GM21576 (cell line): ENCODE data around the gene IGFBP5.

Experiments
- ATAC-seq: cut with Tn5 transposase; IDR thresholded peaks from one replicate; pipeline ENCODE4 v1.9.1; 2021; ENCODE audit warnings: mild to moderate bottlenecking, moderate library complexity; ENCODE audit not compliant: unreplicated experiment

The IGFBP5 gene

GRCh38 chr2:216690456-216690852 is 4.9 kb downstream of the IGFBP5 start:
- no peak for ATAC-seq

- no peak for ATAC-seq
Measured at GRCh38 chr2:216689397-216689796, 6.0 kb downstream of the IGFBP5 start.

GRCh38 chr2:216688731-216689340 is 6.5 kb downstream of the IGFBP5 start:
- ATAC-seq = no peak

- no peak for ATAC-seq
Measured at GRCh38 chr2:216687646-216688045, 7.7 kb downstream of the IGFBP5 start.

DNA sequence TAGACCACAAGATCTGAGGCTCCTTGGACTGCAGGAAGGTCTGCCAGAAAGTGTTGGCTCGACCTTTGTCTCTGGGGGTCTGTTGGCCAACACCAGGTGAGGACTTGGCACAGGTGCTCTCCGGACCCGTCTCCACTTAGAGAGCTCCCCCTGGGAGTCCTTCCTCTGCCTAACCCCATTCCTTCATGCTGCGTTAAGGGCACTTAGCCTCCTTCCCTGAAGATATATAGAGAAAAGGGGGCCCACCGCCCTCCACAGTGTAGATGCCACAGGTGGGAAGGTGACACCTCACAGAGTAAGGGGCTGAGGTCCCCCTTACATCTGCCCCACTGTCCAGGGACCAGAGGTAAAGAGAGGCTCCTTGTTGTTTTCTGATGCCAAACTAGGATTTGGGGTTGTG is 8.2 kb downstream of the IGFBP5 start:
- no peak for ATAC-seq

DNA sequence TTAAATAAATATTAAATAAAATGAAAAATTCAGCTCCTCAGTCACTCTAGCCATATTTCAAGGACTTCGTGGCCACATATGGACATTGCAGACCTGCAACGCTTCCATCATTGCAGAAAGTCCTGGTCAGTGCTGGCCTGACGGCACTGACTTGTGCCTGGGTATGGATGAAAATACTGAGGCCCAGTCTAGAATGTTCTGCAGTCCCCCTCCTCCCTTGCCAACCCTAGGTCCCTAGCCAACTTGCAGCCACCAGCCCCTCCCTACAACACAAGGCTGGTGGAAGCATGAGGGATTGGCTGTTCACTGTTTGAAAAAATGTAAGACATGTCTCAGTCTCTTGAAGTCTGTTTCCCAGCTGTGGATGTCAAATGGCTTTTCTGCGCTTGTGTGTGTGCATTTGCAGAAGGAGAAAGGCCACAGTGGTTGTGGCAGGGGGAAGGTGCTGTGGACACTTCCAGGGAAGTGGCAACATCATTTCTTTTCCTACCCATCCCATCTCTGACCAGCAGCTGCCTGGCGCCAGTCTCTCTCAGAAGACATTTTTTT is 9.9 kb downstream of the IGFBP5 start:
- ATAC-seq = no peak

- no peak for ATAC-seq
Measured at GRCh38 chr2:216683846-216684245, 11.5 kb downstream of the IGFBP5 start.

DNA sequence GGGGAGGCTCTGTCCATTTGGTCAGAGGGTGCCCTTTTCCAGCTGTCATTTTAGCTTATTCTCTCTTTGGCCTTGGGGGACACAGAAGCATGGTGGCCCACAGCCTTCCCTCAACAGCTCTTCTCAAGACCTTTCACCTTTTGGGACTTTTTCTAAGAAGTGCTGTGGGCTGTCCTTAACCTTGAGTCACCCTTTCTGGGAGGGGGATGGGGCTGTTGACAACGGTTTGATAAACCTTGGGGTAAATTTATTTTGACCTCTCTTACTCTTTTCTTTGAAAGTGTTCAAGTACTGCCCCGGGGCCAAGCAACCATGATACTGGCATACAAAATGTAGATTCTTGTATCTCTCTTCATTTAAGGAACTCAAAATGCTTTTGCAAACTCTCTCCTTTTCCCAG is 13.7 kb downstream of the IGFBP5 start:
- no peak for ATAC-seq

GRCh38 chr2:216680951-216681629 is 14.3 kb downstream of the IGFBP5 start:
- no peak for ATAC-seq

DNA sequence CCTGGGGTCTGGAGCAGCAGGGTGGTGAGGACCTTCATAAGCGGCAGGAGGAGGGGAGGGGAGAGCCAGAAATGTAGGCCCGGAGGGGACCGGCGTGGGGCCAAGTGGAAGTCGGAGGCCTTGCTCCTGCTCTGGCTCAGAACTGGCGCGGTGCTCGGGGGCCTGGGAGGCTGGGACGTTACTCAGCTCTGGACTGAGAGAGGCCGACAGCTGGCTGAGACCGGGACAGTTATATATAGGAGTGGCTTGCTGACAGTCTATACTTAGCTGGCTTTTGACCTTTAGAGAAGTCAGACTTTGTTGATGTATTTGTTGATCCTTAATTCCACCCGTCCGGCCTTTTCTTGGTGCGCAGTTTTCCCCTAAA is 15.7 kb downstream of the IGFBP5 start:
- no peak for ATAC-seq

- no peak for ATAC-seq
Measured at GRCh38 chr2:216678813-216679657, 16.3 kb downstream of the IGFBP5 start.

DNA sequence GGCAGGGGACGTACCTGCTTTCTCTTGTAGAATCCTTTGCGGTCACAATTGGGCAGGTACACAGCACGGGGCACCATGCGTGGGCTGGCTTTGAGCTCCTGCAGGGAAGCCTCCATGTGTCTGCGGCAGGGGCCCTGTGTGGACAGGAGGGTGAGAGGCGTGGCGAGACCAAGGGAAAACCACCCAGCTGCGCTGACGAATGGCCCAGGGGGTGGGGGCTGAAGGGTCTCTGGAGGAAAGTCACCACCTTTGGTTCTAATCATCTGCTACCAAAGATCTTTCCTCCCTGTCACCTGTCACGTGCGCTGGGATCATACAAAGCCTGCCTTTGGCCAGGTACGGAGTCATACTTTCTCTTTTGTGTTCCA is 17.3 kb downstream of the IGFBP5 start:
- no peak for ATAC-seq

DNA sequence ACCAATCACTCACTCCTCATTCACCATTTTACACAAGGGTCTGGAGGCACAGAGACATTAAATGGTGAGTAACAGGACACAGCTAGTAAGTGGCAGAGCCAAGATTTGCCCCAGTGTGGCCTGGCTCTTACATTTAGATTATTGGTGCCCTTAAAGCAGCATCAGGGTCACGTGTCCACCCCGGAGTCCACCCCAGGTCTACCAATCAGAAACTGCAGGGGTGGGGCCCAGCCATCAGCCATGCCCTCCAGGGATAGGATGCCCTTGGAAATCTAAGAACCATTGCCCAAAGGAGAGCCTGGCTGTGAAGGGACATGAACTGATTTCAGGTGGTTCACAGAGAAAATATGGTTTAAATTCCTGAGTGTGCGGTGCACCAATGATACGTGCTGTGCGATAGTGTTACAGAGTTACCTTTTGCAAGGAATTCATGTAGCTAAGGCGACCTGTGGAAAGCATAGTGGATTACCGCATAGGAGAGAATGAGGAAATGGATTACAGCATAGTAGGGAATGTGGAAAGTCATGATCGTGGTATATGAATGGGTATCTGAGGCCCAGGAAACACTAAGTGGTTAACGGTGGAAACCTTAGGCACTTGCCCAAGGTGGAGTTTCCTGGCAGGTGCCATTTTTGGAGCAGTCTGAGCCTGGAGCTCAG is 17.8 kb downstream of the IGFBP5 start:
- ATAC-seq = no peak

GRCh38 chr2:216676630-216677029 is 18.7 kb downstream of the IGFBP5 start:
- no peak for ATAC-seq

DNA sequence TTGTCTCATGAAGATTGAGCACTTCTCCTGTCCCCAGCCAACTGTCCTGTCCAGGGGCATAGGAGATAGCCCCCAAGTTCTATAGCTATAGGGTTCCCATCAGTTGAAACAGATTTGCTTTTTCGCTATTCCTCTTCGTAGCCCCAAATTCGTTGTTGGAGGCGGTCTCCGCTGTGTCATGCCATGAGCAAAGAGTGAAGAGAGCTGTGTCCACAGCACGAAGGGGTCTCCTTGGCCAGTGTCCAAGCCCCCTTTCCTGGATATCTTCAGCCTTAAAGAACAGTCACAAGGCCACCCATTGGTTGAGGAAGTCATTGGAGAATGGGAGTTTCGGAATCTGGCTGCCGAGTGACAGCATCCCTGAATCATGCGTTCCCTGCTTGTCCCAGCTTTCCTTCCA is 21.0 kb downstream of the IGFBP5 start:
- ATAC-seq = no peak

GRCh38 chr2:216673609-216674008 is 21.7 kb downstream of the IGFBP5 start:
- ATAC-seq = no peak

GRCh38 chr2:216673021-216673420 is 22.3 kb downstream of the IGFBP5 start:
- no peak for ATAC-seq

GRCh38 chr2:216672466-216672865 is 22.9 kb downstream of the IGFBP5 start:
- no peak for ATAC-seq

- no peak for ATAC-seq
Measured at GRCh38 chr2:216671791-216672343, 23.5 kb downstream of the IGFBP5 start.

- ATAC-seq = no peak
Measured at GRCh38 chr2:216671081-216671411, 24.3 kb downstream of the IGFBP5 start.
